DND-41 (cell line): Measurements from ENCODE around the gene TRRAP.

Experiments
- CTCF ChIP-seq: IDR thresholded peaks from 2 replicates; pipeline ENCODE4 v1.5.1; 2012; ENCODE audit warnings: borderline replicate concordance, low read length, moderate library complexity, mild to moderate bottlenecking; ENCODE audit not compliant: poor library complexity, severe bottlenecking; ENCODE audit errors: extremely low read depth
- EZH2 ChIP-seq: IDR thresholded peaks from 3 replicates; pipeline ENCODE4 v1.6.1; 2012; ENCODE audit warnings: borderline replicate concordance, low read depth, mild to moderate bottlenecking, moderate library complexity, low read length, inconsistent platforms; ENCODE audit not compliant: severe bottlenecking

GRCh38 chr7:98881561-98882315, 3.4 kb downstream of the TRRAP start:
- TF ChIP-seq CTCF, result no peak
- TF ChIP-seq EZH2, result no peak
